Measurements from ENCODE around the gene TAF11L5.
"Not testable (repeated sequence)": the region's sequence is repeated elsewhere in the genome, so short reads cannot be mapped to it uniquely, and the experiment has no call there.

TAF11L5 gene

DNA sequence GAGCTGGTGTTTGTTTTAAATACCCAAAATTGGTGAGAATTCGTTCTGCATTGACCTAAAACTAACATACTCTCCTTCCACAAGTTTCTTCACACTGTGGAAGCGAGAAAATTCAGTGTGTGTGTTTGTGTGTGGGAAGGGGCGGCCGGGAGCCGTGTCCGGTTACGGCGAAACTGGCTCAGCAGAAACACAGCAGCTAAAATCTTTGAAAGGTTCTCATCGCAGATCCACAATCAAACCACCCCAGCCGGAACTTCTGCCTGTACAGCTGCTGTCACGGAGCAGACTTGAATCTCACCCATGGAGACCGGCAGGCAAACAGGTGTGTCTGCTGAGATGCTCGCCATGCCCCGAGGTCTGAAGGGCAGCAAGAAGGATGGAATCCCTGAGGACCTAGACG lies at the start of gene TAF11L5:
TAF11L5 (plus strand) TSS at position 301 of the 400 bp plus-strand sequence.
- not testable (repeated sequence) for H3K27ac ChIP-seq (ENCODE audit: low read depth, low read length); H3K4me1 ChIP-seq (ENCODE audit: control insufficient read depth, low read length); H3K36me3 ChIP-seq (ENCODE audit: control insufficient read depth, low read length); H3F3A ChIP-seq (ENCODE audit: control insufficient read depth, insufficient read depth); H3K9me2 ChIP-seq (replicated peaks; ENCODE audit: control insufficient read depth, low read length); H3K4me3 ChIP-seq (ENCODE audit: low read length); H3K4me2 ChIP-seq (ENCODE audit: low read length); H3K9me3 ChIP-seq (ENCODE audit: control insufficient read depth, insufficient read depth, low read length); H3K27me3 ChIP-seq (ENCODE audit: control insufficient read depth, low read length); H3K79me2 ChIP-seq (ENCODE audit: control insufficient read depth, low read length); H4K20me1 ChIP-seq (ENCODE audit: control insufficient read depth, insufficient read depth, low read depth, low read length)

DNA sequence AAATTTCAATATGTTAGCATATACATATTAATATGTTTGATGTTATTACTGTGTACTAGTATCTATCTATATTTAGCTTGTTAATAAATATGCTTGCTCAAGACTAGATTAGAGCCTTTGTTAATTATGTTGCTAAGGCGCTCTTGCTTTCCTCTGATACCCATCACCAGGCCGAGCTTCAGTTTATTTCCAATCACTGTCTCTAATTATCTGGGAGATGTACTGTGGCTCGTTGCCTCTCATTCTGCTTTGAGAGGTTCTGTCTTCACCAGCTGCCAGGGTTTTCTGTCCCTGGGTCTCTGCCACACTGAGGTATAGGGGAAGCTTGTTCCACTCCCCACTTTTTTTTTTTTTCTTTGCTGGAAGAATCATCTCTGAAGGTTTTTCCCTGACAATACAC lies 48.0 kb upstream of the TAF11L5 start:
- H3K9me3 ChIP-seq (ENCODE audit: control insufficient read depth, insufficient read depth, low read length) = no peaks in the 10 kb centered on the region
- H3K4me3 ChIP-seq (ENCODE audit: low read length) = no peak overlapping the region
- no peaks in the 10 kb centered on the region for H3K79me2 ChIP-seq (ENCODE audit: control insufficient read depth, low read length)
- no peaks in the 10 kb centered on the region for H3K36me3 ChIP-seq (ENCODE audit: control insufficient read depth, low read length)
- H3F3A ChIP-seq (ENCODE audit: control insufficient read depth, insufficient read depth) = no peaks in the 10 kb centered on the region
- H3K4me1 ChIP-seq (ENCODE audit: control insufficient read depth, low read length) = peaks cover 24% of the 10 kb centered on the region
- TF ChIP-seq, protein P1, sequence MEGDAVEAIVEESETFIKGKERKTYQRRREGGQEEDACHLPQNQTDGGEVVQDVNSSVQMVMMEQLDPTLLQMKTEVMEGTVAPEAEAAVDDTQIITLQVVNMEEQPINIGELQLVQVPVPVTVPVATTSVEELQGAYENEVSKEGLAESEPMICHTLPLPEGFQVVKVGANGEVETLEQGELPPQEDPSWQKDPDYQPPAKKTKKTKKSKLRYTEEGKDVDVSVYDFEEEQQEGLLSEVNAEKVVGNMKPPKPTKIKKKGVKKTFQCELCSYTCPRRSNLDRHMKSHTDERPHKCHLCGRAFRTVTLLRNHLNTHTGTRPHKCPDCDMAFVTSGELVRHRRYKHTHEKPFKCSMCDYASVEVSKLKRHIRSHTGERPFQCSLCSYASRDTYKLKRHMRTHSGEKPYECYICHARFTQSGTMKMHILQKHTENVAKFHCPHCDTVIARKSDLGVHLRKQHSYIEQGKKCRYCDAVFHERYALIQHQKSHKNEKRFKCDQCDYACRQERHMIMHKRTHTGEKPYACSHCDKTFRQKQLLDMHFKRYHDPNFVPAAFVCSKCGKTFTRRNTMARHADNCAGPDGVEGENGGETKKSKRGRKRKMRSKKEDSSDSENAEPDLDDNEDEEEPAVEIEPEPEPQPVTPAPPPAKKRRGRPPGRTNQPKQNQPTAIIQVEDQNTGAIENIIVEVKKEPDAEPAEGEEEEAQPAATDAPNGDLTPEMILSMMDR (IDR thresholded peaks at IDR 0.05; ENCODE audit: low read depth, low read length, poor library complexity, severe bottlenecking) = no peak
- TF ChIP-seq EZH2phosphoT487 (IDR thresholded peaks at IDR 0.05; ENCODE audit: borderline replicate concordance, low read length) = no peak
- no peak overlapping the region for H3K4me2 ChIP-seq (ENCODE audit: low read length)
- peaks cover 3% of the 10 kb centered on the region; the same call in 1 of the 2 replicates for H3K27me3 ChIP-seq (ENCODE audit: control insufficient read depth, low read length)
- no peak overlapping the region for H3K27ac ChIP-seq (ENCODE audit: low read depth, low read length)
- no peaks in the 10 kb centered on the region for H4K20me1 ChIP-seq (ENCODE audit: control insufficient read depth, insufficient read depth, low read depth, low read length)
- no peaks in the 10 kb centered on the region for H3K9me2 ChIP-seq (replicated peaks; ENCODE audit: control insufficient read depth, low read length)

DNA sequence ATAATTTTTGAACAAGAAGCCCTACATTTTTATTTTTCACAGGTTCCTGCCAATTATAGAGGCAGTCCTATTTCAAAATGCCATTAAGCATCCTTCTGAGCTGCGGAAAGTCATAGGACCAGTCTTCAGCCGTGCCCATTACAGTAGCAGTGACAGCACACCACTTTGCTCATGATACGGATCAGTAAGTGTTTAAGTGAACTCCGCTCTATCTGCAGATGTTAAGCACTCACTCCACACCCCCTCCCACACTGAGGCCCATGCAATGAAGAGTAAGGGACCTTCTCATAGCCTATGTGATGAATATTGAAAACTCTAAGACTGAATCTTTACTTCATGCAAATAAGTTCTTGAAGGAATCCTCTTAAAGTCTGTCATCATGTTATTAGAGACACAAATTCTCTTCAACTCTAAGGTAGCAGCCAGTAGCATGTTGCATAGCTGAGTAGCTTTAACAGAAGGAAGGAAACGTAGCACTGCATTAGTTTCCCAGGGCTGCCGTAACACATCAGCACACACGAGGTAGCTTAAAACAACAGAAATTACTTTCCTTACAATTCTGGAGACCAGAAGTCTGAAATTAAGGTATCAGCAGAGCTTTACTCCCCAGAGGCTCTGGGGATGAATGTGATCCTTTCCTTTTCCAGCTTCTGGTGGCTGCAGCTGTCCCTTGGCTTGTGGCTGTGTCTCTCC lies 47.3 kb upstream of the TAF11L5 start:
- no peaks in the 10 kb centered on the region for H4K20me1 ChIP-seq (ENCODE audit: control insufficient read depth, insufficient read depth, low read depth, low read length)
- H3K9me2 ChIP-seq (replicated peaks; ENCODE audit: control insufficient read depth, low read length) = no peaks in the 10 kb centered on the region
- H3K4me3 ChIP-seq (ENCODE audit: low read length) = no peak overlapping the region
- H3K79me2 ChIP-seq (ENCODE audit: control insufficient read depth, low read length) = no peaks in the 10 kb centered on the region
- peaks cover 3% of the 10 kb centered on the region; the same call in 1 of the 2 replicates for H3K27me3 ChIP-seq (ENCODE audit: control insufficient read depth, low read length)
- H3K4me2 ChIP-seq (ENCODE audit: low read length) = no peak overlapping the region
- H3K27ac ChIP-seq (ENCODE audit: low read depth, low read length) = no peak overlapping the region
- no peaks in the 10 kb centered on the region for H3F3A ChIP-seq (ENCODE audit: control insufficient read depth, insufficient read depth)
- no peak for TF ChIP-seq EZH2phosphoT487 (IDR thresholded peaks at IDR 0.05; ENCODE audit: borderline replicate concordance, low read length)
- TF ChIP-seq, protein P1 (IDR thresholded peaks at IDR 0.05; ENCODE audit: low read depth, low read length, poor library complexity, severe bottlenecking) = no peak
- H3K36me3 ChIP-seq (ENCODE audit: control insufficient read depth, low read length) = no peaks in the 10 kb centered on the region
- no peaks in the 10 kb centered on the region for H3K9me3 ChIP-seq (ENCODE audit: control insufficient read depth, insufficient read depth, low read length)
- H3K4me1 ChIP-seq (ENCODE audit: control insufficient read depth, low read length) = peaks cover 24% of the 10 kb centered on the region

DNA sequence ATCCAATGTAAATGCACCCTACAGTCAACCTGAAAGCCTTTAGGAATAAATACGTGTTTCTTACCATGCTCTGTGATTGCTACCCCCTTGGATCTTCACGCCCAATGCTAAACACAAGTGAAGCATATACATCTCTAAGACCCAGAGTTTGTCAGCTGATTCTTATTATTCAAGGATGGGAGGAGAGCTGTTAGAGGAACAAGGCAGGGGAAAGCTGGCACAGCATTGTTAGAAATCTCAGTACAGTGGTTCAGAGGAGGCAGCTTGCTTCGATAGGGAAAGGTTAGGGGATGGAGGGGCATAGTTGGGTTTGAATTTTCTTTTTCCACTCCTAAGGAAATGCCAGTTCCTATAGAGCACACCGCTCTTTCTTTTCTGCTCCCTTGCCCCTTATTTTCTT lies 43.7 kb upstream of the TAF11L5 start:
- H3K4me2 ChIP-seq (ENCODE audit: low read length) = no peak overlapping the region
- H3K9me2 ChIP-seq (replicated peaks; ENCODE audit: control insufficient read depth, low read length) = no peaks in the 10 kb centered on the region
- no peaks in the 10 kb centered on the region for H3F3A ChIP-seq (ENCODE audit: control insufficient read depth, insufficient read depth)
- H3K9me3 ChIP-seq (ENCODE audit: control insufficient read depth, insufficient read depth, low read length) = no peaks in the 10 kb centered on the region
- H3K79me2 ChIP-seq (ENCODE audit: control insufficient read depth, low read length) = no peaks in the 10 kb centered on the region
- TF ChIP-seq, protein P1 (IDR thresholded peaks at IDR 0.05; ENCODE audit: low read depth, low read length, poor library complexity, severe bottlenecking) = no peak
- no peak for TF ChIP-seq EZH2phosphoT487 (IDR thresholded peaks at IDR 0.05; ENCODE audit: borderline replicate concordance, low read length)
- no peaks in the 10 kb centered on the region for H4K20me1 ChIP-seq (ENCODE audit: control insufficient read depth, insufficient read depth, low read depth, low read length)
- peaks cover 3% of the 10 kb centered on the region; the same call in 1 of the 2 replicates for H3K27me3 ChIP-seq (ENCODE audit: control insufficient read depth, low read length)
- no peak overlapping the region for H3K4me3 ChIP-seq (ENCODE audit: low read length)
- H3K36me3 ChIP-seq (ENCODE audit: control insufficient read depth, low read length) = no peaks in the 10 kb centered on the region
- no peak overlapping the region for H3K27ac ChIP-seq (ENCODE audit: low read depth, low read length)
- H3K4me1 ChIP-seq (ENCODE audit: control insufficient read depth, low read length) = peaks cover 9% of the 10 kb centered on the region
